ENCODE measurements around the gene OR2A5.

Gene OR2A5

DNA sequence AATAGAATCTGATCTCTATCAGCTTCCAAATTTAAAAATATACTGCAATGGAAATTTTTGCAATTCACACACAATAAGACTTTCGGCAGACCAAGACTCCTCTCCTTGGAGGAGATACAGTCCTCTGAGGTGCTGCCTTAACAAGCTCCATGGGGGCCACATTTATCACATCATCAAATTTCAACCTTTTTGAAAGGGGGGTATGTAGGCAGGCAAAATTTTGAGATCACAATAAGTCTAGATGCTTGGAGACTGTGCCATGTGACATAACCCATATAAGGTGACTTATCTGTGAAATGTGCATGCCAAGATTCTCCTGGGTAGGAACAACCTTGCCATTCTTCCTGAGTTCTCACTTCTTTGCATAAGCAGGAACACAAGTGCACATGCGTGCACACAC lies 37.2 kb downstream of the OR2A5 start, which contains the start of gene OR2A12:
Gene OR2A12 (plus strand): TSS at position 301 of the 400 bp plus-strand sequence. CDS start 8,830 bp downstream, outside the sequence.
- no peak for DNase-seq
- Histone ChIP-seq H3K4me3 (ENCODE audit: low read depth, low read length) (no peak within 1 kb of the TSS), H3K27me3 (ENCODE audit: insufficient read depth, low read depth, severe bottlenecking) (no peaks in the 10 kb centered on the region), H3K36me3 (no peaks in the 10 kb centered on the region), H3K9me3 (ENCODE audit: severe bottlenecking) (peaks cover 4% of the 10 kb centered on the region), H3K27ac (no peak within 1 kb of the TSS)
- TF ChIP-seq, protein P1, sequence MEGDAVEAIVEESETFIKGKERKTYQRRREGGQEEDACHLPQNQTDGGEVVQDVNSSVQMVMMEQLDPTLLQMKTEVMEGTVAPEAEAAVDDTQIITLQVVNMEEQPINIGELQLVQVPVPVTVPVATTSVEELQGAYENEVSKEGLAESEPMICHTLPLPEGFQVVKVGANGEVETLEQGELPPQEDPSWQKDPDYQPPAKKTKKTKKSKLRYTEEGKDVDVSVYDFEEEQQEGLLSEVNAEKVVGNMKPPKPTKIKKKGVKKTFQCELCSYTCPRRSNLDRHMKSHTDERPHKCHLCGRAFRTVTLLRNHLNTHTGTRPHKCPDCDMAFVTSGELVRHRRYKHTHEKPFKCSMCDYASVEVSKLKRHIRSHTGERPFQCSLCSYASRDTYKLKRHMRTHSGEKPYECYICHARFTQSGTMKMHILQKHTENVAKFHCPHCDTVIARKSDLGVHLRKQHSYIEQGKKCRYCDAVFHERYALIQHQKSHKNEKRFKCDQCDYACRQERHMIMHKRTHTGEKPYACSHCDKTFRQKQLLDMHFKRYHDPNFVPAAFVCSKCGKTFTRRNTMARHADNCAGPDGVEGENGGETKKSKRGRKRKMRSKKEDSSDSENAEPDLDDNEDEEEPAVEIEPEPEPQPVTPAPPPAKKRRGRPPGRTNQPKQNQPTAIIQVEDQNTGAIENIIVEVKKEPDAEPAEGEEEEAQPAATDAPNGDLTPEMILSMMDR (IDR thresholded peaks at IDR 0.05; ENCODE audit: low read depth, low read length), result no peak

DNA sequence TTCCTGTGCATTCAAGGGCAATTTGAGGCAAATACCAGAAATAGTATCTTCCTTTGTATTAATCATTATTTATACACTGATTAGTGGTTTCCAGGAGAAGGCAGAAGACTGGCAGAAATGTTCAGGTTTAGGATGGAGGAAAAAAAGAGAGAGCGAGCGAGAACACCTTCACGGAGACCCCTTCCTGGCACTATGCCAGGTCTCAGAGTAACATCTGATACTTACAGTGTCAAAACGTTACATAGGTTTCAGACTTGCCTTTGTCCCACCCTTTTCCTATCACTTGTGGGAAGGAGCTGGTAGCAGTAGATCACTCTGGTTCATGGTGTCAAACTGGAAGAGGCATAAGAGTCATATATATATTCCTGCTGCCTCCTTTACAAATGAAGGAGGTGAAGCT lies 38.0 kb downstream of the OR2A5 start:
- Histone ChIP-seq H3K27ac (no peak overlapping the region), H3K9me3 (ENCODE audit: severe bottlenecking) (peaks cover 4% of the 10 kb centered on the region), H3K4me3 (ENCODE audit: low read depth, low read length) (no peak overlapping the region), H3K36me3 (no peaks in the 10 kb centered on the region), H3K27me3 (ENCODE audit: insufficient read depth, low read depth, severe bottlenecking) (no peaks in the 10 kb centered on the region)
- no peak for DNase-seq
- TF ChIP-seq, protein P1 (IDR thresholded peaks at IDR 0.05; ENCODE audit: low read depth, low read length), result no peak

DNA sequence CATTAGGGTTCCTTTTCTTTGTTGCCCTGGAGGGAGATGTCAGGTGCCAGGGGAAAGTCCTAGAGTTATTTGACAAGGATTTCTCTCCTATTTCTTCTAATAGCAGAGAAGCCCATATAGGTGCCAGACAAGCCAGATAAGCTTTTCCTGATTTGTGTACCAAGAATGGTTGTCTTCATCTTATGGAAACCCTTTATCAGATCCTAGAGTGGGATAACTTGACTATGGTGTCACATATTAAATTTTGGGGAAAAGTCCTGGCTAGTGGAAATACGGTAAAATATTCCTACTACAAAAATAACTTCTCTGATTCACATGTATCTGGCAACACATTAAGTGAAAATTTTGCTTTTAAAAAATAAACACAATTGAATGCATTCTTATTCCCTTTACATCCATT lies 38.5 kb downstream of the OR2A5 start:
- peaks cover 4% of the 10 kb centered on the region for H3K9me3 ChIP-seq (ENCODE audit: severe bottlenecking)

DNA sequence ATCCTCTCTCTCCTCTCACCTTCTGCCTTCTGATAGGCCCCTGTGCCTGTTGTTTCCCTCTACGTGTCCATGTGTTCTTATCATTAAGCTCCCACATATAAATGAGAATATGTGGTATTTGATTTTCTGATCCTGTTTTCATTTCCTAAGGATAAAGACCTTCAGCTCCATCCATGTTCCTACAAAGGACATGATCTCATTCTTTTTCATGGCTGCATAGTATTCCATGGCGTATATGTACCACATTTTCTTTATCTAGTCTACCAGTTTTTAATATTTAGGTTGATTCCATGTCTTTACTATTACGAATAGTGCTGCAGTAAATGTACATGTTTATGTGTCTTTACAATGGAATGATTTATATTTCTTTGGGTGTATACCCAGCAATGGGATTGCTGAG lies 41.9 kb downstream of the OR2A5 start:
- Histone ChIP-seq H3K27me3 (ENCODE audit: insufficient read depth, low read depth, severe bottlenecking) (no peaks in the 10 kb centered on the region), H3K27ac (no peak overlapping the region), H3K9me3 (ENCODE audit: severe bottlenecking) (peaks cover 4% of the 10 kb centered on the region), H3K4me3 (ENCODE audit: low read depth, low read length) (no peak overlapping the region), H3K36me3 (no peaks in the 10 kb centered on the region)
- no peak for DNase-seq
- TF ChIP-seq, protein P1 (IDR thresholded peaks at IDR 0.05; ENCODE audit: low read depth, low read length), result no peak

More for the DNA sequence above, 38.5 kb downstream of the OR2A5 start:
- Histone ChIP-seq H3K36me3 (no peaks in the 10 kb centered on the region), H3K27ac (no peak overlapping the region), H3K27me3 (ENCODE audit: insufficient read depth, low read depth, severe bottlenecking) (no peaks in the 10 kb centered on the region), H3K4me3 (ENCODE audit: low read depth, low read length) (no peak overlapping the region)
- DNase-seq, result no peak
- TF ChIP-seq, protein P1 (IDR thresholded peaks at IDR 0.05; ENCODE audit: low read depth, low read length), result no peak

DNA sequence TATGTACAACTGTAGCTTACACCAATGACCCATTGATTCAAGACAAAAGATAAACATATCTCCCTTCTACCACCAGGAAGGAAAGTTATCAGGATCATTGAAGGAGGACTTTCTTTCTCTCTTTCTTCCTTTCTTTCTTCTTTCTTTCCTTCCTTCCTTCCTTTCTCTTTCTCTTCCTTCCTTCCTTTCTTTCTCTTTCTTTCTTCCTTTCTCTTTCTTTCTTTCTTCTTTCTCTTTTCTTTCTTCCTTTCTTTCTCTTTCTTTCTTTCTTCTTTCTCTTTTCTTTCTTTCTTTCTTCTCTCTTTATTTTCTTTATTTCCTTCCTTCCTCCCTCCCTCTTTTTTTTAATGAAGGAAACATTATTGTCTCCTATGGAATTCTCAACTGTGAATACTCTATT lies 50.0 kb downstream of the OR2A5 start:
- H3K27ac ChIP-seq, result no peak overlapping the region
- no peaks in the 10 kb centered on the region for H3K36me3 ChIP-seq
- no peak overlapping the region for H3K4me3 ChIP-seq (ENCODE audit: low read depth, low read length)
- H3K27me3 ChIP-seq (ENCODE audit: insufficient read depth, low read depth, severe bottlenecking), result no peaks in the 10 kb centered on the region
- DNase-seq, result no peak
- TF ChIP-seq, protein P1 (IDR thresholded peaks at IDR 0.05; ENCODE audit: low read depth, low read length), result no peak
- no peaks in the 10 kb centered on the region for H3K9me3 ChIP-seq (ENCODE audit: severe bottlenecking)

DNA sequence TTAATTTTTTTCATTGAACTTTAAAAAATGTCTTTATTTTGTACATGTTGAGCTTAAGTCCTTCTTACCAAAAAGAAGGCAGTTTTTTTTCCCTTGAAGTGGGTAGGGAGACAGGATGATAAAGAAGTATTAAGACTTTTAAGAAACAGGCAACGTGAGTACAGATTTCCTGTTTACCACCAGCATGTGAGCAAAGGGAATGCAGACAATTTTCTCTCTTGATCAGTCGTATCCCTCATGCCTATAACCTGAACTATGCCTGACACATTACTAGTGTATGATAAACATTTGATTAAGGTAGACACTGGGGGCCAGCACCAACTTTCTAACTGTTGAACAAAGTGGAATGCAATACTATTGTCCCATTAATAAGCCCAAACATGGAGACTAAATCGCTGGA lies 51.9 kb downstream of the OR2A5 start:
- TF ChIP-seq, protein P1 (IDR thresholded peaks at IDR 0.05; ENCODE audit: low read depth, low read length), result no peak
- H3K4me3 ChIP-seq (ENCODE audit: low read depth, low read length), result no peak overlapping the region
- H3K27me3 ChIP-seq (ENCODE audit: insufficient read depth, low read depth, severe bottlenecking), result no peaks in the 10 kb centered on the region
- DNase-seq, result no peak
- H3K36me3 ChIP-seq, result no peaks in the 10 kb centered on the region
- no peaks in the 10 kb centered on the region for H3K9me3 ChIP-seq (ENCODE audit: severe bottlenecking)
- H3K27ac ChIP-seq, result no peak overlapping the region

Measured in WERI-Rb-1 (cell line).